B cell (primary cell): Measurements from ENCODE around the gene PAH.

Source experiments
- CTCF ChIP-seq: fragments of 200-600 bp; IDR thresholded peaks from one replicate; pipeline ENCODE4 v1.8.0; 2022; ENCODE audit warnings: antibody characterized with exemption, mild to moderate bottlenecking
- EZH2 ChIP-seq: IDR thresholded peaks from 2 replicates; pipeline ENCODE4 v1.6.1; 2012; ENCODE audit warnings: borderline replicate concordance, low read depth, mild to moderate bottlenecking, moderate library complexity, low read length; ENCODE audit not compliant: insufficient read depth, poor library complexity, severe bottlenecking

- TF ChIP-seq CTCF (no peak), EZH2 (no peak)
Measured at GRCh38 chr12:102958073-102958829, 41.2 kb upstream of the PAH start.
